ENCODE results near the gene SERTAD1. TPM values are rescaled to one million over a fixed set of nuclear protein-coding genes. Genes with fewer than 3 reads are reported as not detected.

Gene SERTAD1
- total and polyA plus RNA-seq, 7 donors, result 10.5 to 88.7 (median 17.5) TPM

- Histone ChIP-seq H3K4me1 (no peaks in the 10 kb centered on the region), H3K4me3 (no peak overlapping the region), H3K27ac (no peak overlapping the region), H3K27me3 (ENCODE audit: insufficient read depth in 3 of 3, low read length in 2 of 3) (no peaks in the 10 kb centered on the region), H3K36me3 (ENCODE audit: insufficient read depth in 1 of 2, low read depth in 1 of 2) (peaks cover 0 to 81% of the 10 kb centered on the region in 2 donors), H3K9me3 (no peaks in the 10 kb centered on the region)
- TF ChIP-seq CTCF (IDR thresholded peaks at IDR 0.05), result no peak
- ATAC-seq (no peak), DNase-seq (no peak)
- 93 to 95% (median 94%) methylated on average over 15 to 17 of the region's 17 CpGs for WGBS, 3 donors
- intact Hi-C loops (cut with DNase I), result no loop called here
Measured at GRCh38 chr19:40376286-40376862, 49.4 kb downstream of the SERTAD1 start.

GRCh38 chr19:40374084-40374483 is 51.7 kb downstream of the SERTAD1 start:
- DNase-seq (no peak), ATAC-seq (no peak)
- H3K9me3 ChIP-seq, result no peaks in the 10 kb centered on the region
- no peak overlapping the region for H3K4me3 ChIP-seq
- H3K36me3 ChIP-seq (ENCODE audit: insufficient read depth in 1 of 2, low read depth in 1 of 2), result peaks cover 0 to 89% of the 10 kb centered on the region in 2 donors
- no peak overlapping the region for H3K27ac ChIP-seq
- H3K4me1 ChIP-seq, result no peaks in the 10 kb centered on the region
- TF ChIP-seq CTCF (IDR thresholded peaks at IDR 0.05), result no peak
- H3K27me3 ChIP-seq (ENCODE audit: insufficient read depth in 3 of 3, low read length in 2 of 3), result no peaks in the 10 kb centered on the region
- WGBS, 3 donors, result 93 to 98% (median 95%) methylated on average over 7 of the region's 7 CpGs
- intact Hi-C loops (cut with DNase I), result no loop called here

GRCh38 chr19:40371802-40372122 is 54.0 kb downstream of the SERTAD1 start:
- no peak for TF ChIP-seq CTCF (IDR thresholded peaks at IDR 0.05)
- intact Hi-C loops (cut with DNase I), result no loop called here
- Histone ChIP-seq H3K4me3 (no peak overlapping the region), H3K9me3 (no peaks in the 10 kb centered on the region), H3K36me3 (ENCODE audit: insufficient read depth in 1 of 2, low read depth in 1 of 2) (peaks cover 0 to 94% of the 10 kb centered on the region in 2 donors), H3K27ac (no peak overlapping the region), H3K4me1 (peaks cover 9% of the 10 kb centered on the region), H3K27me3 (ENCODE audit: insufficient read depth in 3 of 3, low read length in 2 of 3) (no peaks in the 10 kb centered on the region)
- no peak for DNase-seq
- WGBS, 3 donors, result 95 to 99% (median 96%) methylated on average over 5 of the region's 5 CpGs
- ATAC-seq, result no peak

Other genes with a start within 250 kb of the SERTAD1 start
- gene MAP3K10, start 234.6 kb downstream of the SERTAD1 start, total RNA-seq, result 10 to 100 TPM; 18.6 to 22.2 (median 19.5) TPM
- gene MAP3K10, start 234.6 kb downstream of the SERTAD1 start, polyA plus RNA-seq, result 10 to 100 TPM; 10.7 to 35.1 (median 16.0) TPM
- not detected for gene TTC9B, start 207.6 kb downstream of the SERTAD1 start, total RNA-seq
- under 1 TPM in 1 of 3 donors, not detected in 2; 0.06 TPM for gene TTC9B, start 207.6 kb downstream of the SERTAD1 start, polyA plus RNA-seq
- gene CCNP, start 199.3 kb downstream of the SERTAD1 start, total RNA-seq, result not detected
- gene CCNP, start 199.3 kb downstream of the SERTAD1 start, polyA plus RNA-seq, result under 1 TPM in 1 of 3 donors, not detected in 2; 0.04 TPM
- gene AKT2, start 140.6 kb downstream of the SERTAD1 start, total RNA-seq, result 100 to 1,000 TPM; 135 to 194 (median 173) TPM
- 100 to 1,000 TPM in 1 of 3 donors, 10 to 100 TPM in 2; 81.8 to 139 (median 98.0) TPM for gene AKT2, start 140.6 kb downstream of the SERTAD1 start, polyA plus RNA-seq
- gene C19orf47, start 77.6 kb downstream of the SERTAD1 start, total RNA-seq, result 100 to 1,000 TPM; 220 to 299 (median 285) TPM
- 100 to 1,000 TPM; 368 to 436 (median 429) TPM for gene C19orf47, start 77.6 kb downstream of the SERTAD1 start, polyA plus RNA-seq
- gene PLD3, start 77.3 kb downstream of the SERTAD1 start, total RNA-seq, result 100 to 1,000 TPM in 1 of 4 donors, 10 to 100 TPM in 3; 77.8 to 116 (median 85.0) TPM
- gene PLD3, start 77.3 kb downstream of the SERTAD1 start, polyA plus RNA-seq, result 10 to 100 TPM; 60.2 to 87.3 (median 64.9) TPM
- gene HIPK4, start 35.8 kb downstream of the SERTAD1 start, total RNA-seq, result under 1 TPM in 2 of 4 donors, not detected in 2; 0.08 to 0.11 TPM
- under 1 TPM in 1 of 3 donors, not detected in 2; 0.03 TPM for gene HIPK4, start 35.8 kb downstream of the SERTAD1 start, polyA plus RNA-seq
- 1 to 10 TPM; 1.4 to 3.3 (median 2.8) TPM for gene PRX, start 12.6 kb downstream of the SERTAD1 start, total RNA-seq
- gene PRX, start 12.6 kb downstream of the SERTAD1 start, polyA plus RNA-seq, result 1 to 10 TPM; 1.9 to 2.1 (median 2.1) TPM
- gene SERTAD3, start 18.3 kb upstream of the SERTAD1 start, total RNA-seq, result 10 to 100 TPM; 16.0 to 29.0 (median 26.0) TPM
- gene SERTAD3, start 18.3 kb upstream of the SERTAD1 start, polyA plus RNA-seq, result 10 to 100 TPM; 12.7 to 30.0 (median 13.8) TPM
- 100 to 1,000 TPM in 2 of 4 donors, 10 to 100 TPM in 2; 74.1 to 189 (median 114) TPM for gene BLVRB, start 39.8 kb upstream of the SERTAD1 start, total RNA-seq
- gene BLVRB, start 39.8 kb upstream of the SERTAD1 start, polyA plus RNA-seq, result 100 to 1,000 TPM; 167 to 204 (median 172) TPM
- 1 to 10 TPM; 1.8 to 4.7 (median 2.8) TPM for gene SPTBN4, start 41.0 kb upstream of the SERTAD1 start, total RNA-seq
- gene SPTBN4, start 41.0 kb upstream of the SERTAD1 start, polyA plus RNA-seq, result 1 to 10 TPM in 2 of 3 donors, under 1 TPM in 1; 0.66 to 2.9 (median 2.8) TPM
- 10 to 100 TPM; 12.4 to 17.4 (median 16.1) TPM for gene SHKBP1, start 150.9 kb upstream of the SERTAD1 start, total RNA-seq
- gene SHKBP1, start 150.9 kb upstream of the SERTAD1 start, polyA plus RNA-seq, result 10 to 100 TPM; 14.0 to 21.7 (median 20.3) TPM
- gene LTBP4, start 175.4 kb upstream of the SERTAD1 start, total RNA-seq, result 10 to 100 TPM; 24.1 to 55.8 (median 44.0) TPM
- gene LTBP4, start 175.4 kb upstream of the SERTAD1 start, polyA plus RNA-seq, result 10 to 100 TPM; 16.0 to 23.8 (median 20.6) TPM